D721Med (cell line): Measurements from ENCODE around the gene FAM151A.

Source experiments
- DNase-seq: peaks from one replicate; pipeline ENCODE4 v3.0.0; 2011; ENCODE audit warnings: low spot score; ENCODE audit not compliant: insufficient read length
- FAIRE-seq: peaks from 2 replicates; lab custom pipeline; 2011; peaks lifted over from hg19 to GRCh38; lab: Jason Lieb, UNC
- CTCF ChIP-seq: IDR thresholded peaks from 2 replicates; pipeline ENCODE4 v1.5.1; 2012; ENCODE audit warnings: mild to moderate bottlenecking, control low read depth; ENCODE audit not compliant: insufficient read depth; ENCODE audit errors: missing control alignments

FAM151A gene

GRCh38 chr1:54594463-54594862 is 28.9 kb downstream of the FAM151A start:
- no peak for FAIRE-seq
- TF ChIP-seq CTCF, result no peak
- no peak for DNase-seq

- TF ChIP-seq CTCF, result no peak
- DNase-seq (no peak), FAIRE-seq (no peak)
Measured at GRCh38 chr1:54593571-54594160, 29.7 kb downstream of the FAM151A start.

GRCh38 chr1:54591127-54591756 is 32.1 kb downstream of the FAM151A start:
- no peak for TF ChIP-seq CTCF
- no peak for FAIRE-seq
- no peak for DNase-seq

GRCh38 chr1:54588377-54588776 is 34.9 kb downstream of the FAM151A start:
- DNase-seq, result no peak
- TF ChIP-seq CTCF, result no peak
- no peak for FAIRE-seq

GRCh38 chr1:54585181-54586066 is 37.9 kb downstream of the FAM151A start:
- TF ChIP-seq CTCF, result no peak
- no peak for FAIRE-seq
- no peak for DNase-seq

- TF ChIP-seq CTCF, result no peak
- DNase-seq (no peak), FAIRE-seq (no peak)
Measured at GRCh38 chr1:54584575-54584974, 38.8 kb downstream of the FAM151A start.
